HG03460 (cell line): Measurements from ENCODE around the gene ZNF638.
"Not testable (repeated sequence)": the region's sequence is repeated elsewhere in the genome, so short reads cannot be mapped to it uniquely, and the experiment has no call there.

Experiments used
- ATAC-seq: cut with Tn5 transposase; IDR thresholded peaks from one replicate; pipeline ENCODE4 v1.9.1; 2021; ENCODE audit not compliant: unreplicated experiment

ZNF638 gene

GRCh38 chr2:71331581-71332434 lies at the start of gene ZNF638:
TSS of gene ZNF638 (plus strand) at chr2:71331782. CDS start at chr2:71348955, 17,173 bp downstream.
- peak; percentile 98 for ATAC-seq

- ATAC-seq, result no peak
Observed at GRCh38 chr2:71281950-71282349, 49.6 kb upstream of the ZNF638 start.

- no peak for ATAC-seq
Observed at GRCh38 chr2:71282493-71282892, 49.1 kb upstream of the ZNF638 start.

- ATAC-seq, result no peak
Observed at GRCh38 chr2:71283131-71283530, 48.5 kb upstream of the ZNF638 start.

GRCh38 chr2:71285706-71286105 lies 45.9 kb upstream of the ZNF638 start:
- no peak for ATAC-seq

GRCh38 chr2:71291398-71291797 lies 40.2 kb upstream of the ZNF638 start:
- ATAC-seq, result no peak

GRCh38 chr2:71292159-71292558 lies 39.4 kb upstream of the ZNF638 start:
- no peak for ATAC-seq

- ATAC-seq, result no peak
Observed at GRCh38 chr2:71298914-71299313, 32.7 kb upstream of the ZNF638 start.

GRCh38 chr2:71299507-71299906 lies 32.1 kb upstream of the ZNF638 start:
- no peak for ATAC-seq

GRCh38 chr2:71303849-71304248 lies 27.7 kb upstream of the ZNF638 start:
- no peak for ATAC-seq

- no peak for ATAC-seq
Observed at GRCh38 chr2:71306762-71307161, 24.8 kb upstream of the ZNF638 start.

- no peak for ATAC-seq
Observed at GRCh38 chr2:71313016-71313766, 18.4 kb upstream of the ZNF638 start.

- no peak for ATAC-seq
Observed at GRCh38 chr2:71317060-71317459, 14.5 kb upstream of the ZNF638 start.

- not testable (repeated sequence) for ATAC-seq
Observed at GRCh38 chr2:71317900-71318299, 13.7 kb upstream of the ZNF638 start.

GRCh38 chr2:71323386-71323785 lies 8.2 kb upstream of the ZNF638 start:
- ATAC-seq, result no peak

GRCh38 chr2:71326968-71327367 lies 4.6 kb upstream of the ZNF638 start:
- no peak for ATAC-seq

GRCh38 chr2:71327916-71328315 lies 3.7 kb upstream of the ZNF638 start:
- no peak for ATAC-seq

GRCh38 chr2:71330155-71330554 lies 1.4 kb upstream of the ZNF638 start:
- no peak for ATAC-seq

- no peak for ATAC-seq
Observed at GRCh38 chr2:71330585-71331330, 824 bp upstream of the ZNF638 start.

GRCh38 chr2:71331331-71331580 lies 326 bp upstream of the ZNF638 start:
- ATAC-seq, result not testable (repeated sequence)

- ATAC-seq, result no peak
Observed at GRCh38 chr2:71332435-71332796, 834 bp downstream of the ZNF638 start.

- ATAC-seq, result no peak
Observed at GRCh38 chr2:71333619-71334018, 2.0 kb downstream of the ZNF638 start.
